Neural crest cell (in vitro differentiated cells): ENCODE data around the gene NPR1. TPM values are rescaled to one million over a fixed set of nuclear protein-coding genes. Genes with fewer than 3 reads are reported as not detected.

Source experiments
- DNase-seq: peaks from one replicate; pipeline ENCODE4 v3.0.0; 2021; ENCODE audit warnings: low read depth, mixed read lengths, low spot score
- H3K27ac Mint-ChIP-seq: one replicate; pipeline ENCODE4 v1.8.0; 2021; ENCODE audit warnings: mild to moderate bottlenecking, mixed read lengths; ENCODE audit not compliant: unreplicated experiment
- H3K27me3 Mint-ChIP-seq: 2 replicates; pipeline ENCODE4 v1.8.0; 2021; ENCODE audit warnings: low read depth, mild to moderate bottlenecking, mixed read lengths
- H3K36me3 Mint-ChIP-seq: 2 replicates; pipeline ENCODE4 v1.8.0; 2021; ENCODE audit warnings: low read depth, mild to moderate bottlenecking, mixed read lengths
- H3K4me1 Mint-ChIP-seq: 2 replicates; pipeline ENCODE4 v1.8.0; 2021; ENCODE audit warnings: mixed read lengths
- H3K4me3 Mint-ChIP-seq: one replicate; pipeline ENCODE4 v1.8.0; 2021; ENCODE audit warnings: mild to moderate bottlenecking, mixed read lengths
- H3K9me3 Mint-ChIP-seq: 2 replicates; pipeline ENCODE4 v1.8.0; 2021; ENCODE audit warnings: mixed read lengths
- CTCF ChIP-seq: fragments of 200-600 bp; sonication (generic); conservative IDR thresholded peaks from 2 replicates; pipeline ENCODE4 v1.5.0; 2021; ENCODE audit warnings: antibody characterized with exemption, mild to moderate bottlenecking
- microRNA-seq: library from miRNA; unstranded; fragments of <30 nt; microRNA quantifications from one replicate; pipeline ENCODE4, GENCODE V29; 2020
- total RNA-seq: library from RNA; stranded (reverse); gene quantifications from 2 replicates; pipeline ENCODE4 v1.2.1, GENCODE V29; 2021

The NPR1 gene
- total RNA-seq, 1 donor from 2014 or later: 0.93 TPM

- Mint-ChIP-seq H3K4me3 (no peak overlapping the region), H3K9me3 (no peaks in the 10 kb centered on the region), H3K4me1 (no peaks in the 10 kb centered on the region), H3K27ac (no peak overlapping the region), H3K27me3 (no peaks in the 10 kb centered on the region), H3K36me3 (peaks cover 8% of the 10 kb centered on the region)
- DNase-seq: no peak
- TF ChIP-seq CTCF: no peak
These were observed 64.1 kb downstream of the NPR1 start for GRCh38 chr1:153742411-153743142.

Small RNA genes lying within 50 kb of the gene (microRNA-seq; reads per million reads assigned to microRNA genes)
- not detected for gene MIR8083

Other genes with a start within 250 kb of the NPR1 start
- not detected in 2 replicates for gene S100A7, start 218.0 kb upstream of the NPR1 start, total RNA-seq
- not detected in 2 replicates for gene S100A6, start 142.7 kb upstream of the NPR1 start, total RNA-seq
- gene S100A5, start 137.8 kb upstream of the NPR1 start, total RNA-seq: not detected in 2 replicates
- gene S100A4, start 132.9 kb upstream of the NPR1 start, total RNA-seq: 10.3 and 11.7 TPM in 2 replicates
- not detected in 2 replicates for gene S100A3, start 129.4 kb upstream of the NPR1 start, total RNA-seq
- gene S100A2, start 112.8 kb upstream of the NPR1 start, total RNA-seq: not detected in 2 replicates
- 5.3 and 7.1 TPM in 2 replicates for gene S100A16, start 65.6 kb upstream of the NPR1 start, total RNA-seq
- not detected in 2 replicates for gene S100A14, start 62.4 kb upstream of the NPR1 start, total RNA-seq
- 30.2 and 33.7 TPM in 2 replicates for gene S100A13, start 51.2 kb upstream of the NPR1 start, total RNA-seq
- not detected in 2 replicates for gene S100A1, start 50.3 kb upstream of the NPR1 start, total RNA-seq
- 132 and 136 TPM in 2 replicates for gene CHTOP, start 44.6 kb upstream of the NPR1 start, total RNA-seq
- 52.8 and 55.4 TPM in 2 replicates for gene SNAPIN, start 20.0 kb upstream of the NPR1 start, total RNA-seq
- gene ILF2, start 7.7 kb upstream of the NPR1 start, total RNA-seq: 404 and 407 TPM in 2 replicates
- gene INTS3, start 49.4 kb downstream of the NPR1 start, total RNA-seq: 78.4 and 79.2 TPM in 2 replicates
- gene SLC27A3, start 96.7 kb downstream of the NPR1 start, total RNA-seq: 16.8 and 18.1 TPM in 2 replicates
- gene GATAD2B, start 244.3 kb downstream of the NPR1 start, total RNA-seq: 49.7 and 52.5 TPM in 2 replicates